Neural progenitor cell (in vitro differentiated cells): ENCODE data around the gene RHOV. TPM values are rescaled to one million over a fixed set of nuclear protein-coding genes. Genes with fewer than 3 reads are reported as not detected.

Experiments
- DNase-seq: peaks from one replicate; pipeline ENCODE4 v3.0.0-alpha.2; 2016; ENCODE audit warnings: low spot score
- H2AFZ ChIP-seq: fragments of 200-600 bp; sonication (generic); replicated peaks from 2 replicates; pipeline ENCODE4 v1.6.1; 2016; ENCODE audit warnings: antibody characterized with exemption
- H3F3A ChIP-seq: fragments of 200-600 bp; sonication (generic); 2 replicates; pipeline ENCODE4 v1.6.1; 2016; ENCODE audit warnings: antibody characterized with exemption, low read depth
- H3K27ac ChIP-seq: fragments of 200-600 bp; sonication (generic); 2 replicates; pipeline ENCODE4 v1.5.1; 2016; ENCODE audit warnings: mild to moderate bottlenecking
- H3K27me3 ChIP-seq: fragments of 200-600 bp; sonication (generic); 2 replicates; pipeline ENCODE4 v1.6.1; 2016; ENCODE audit warnings: mild to moderate bottlenecking, moderate library complexity
- H3K36me3 ChIP-seq: fragments of 200-600 bp; sonication (generic); 2 replicates; pipeline ENCODE4 v1.5.1; 2016
- H3K4me1 ChIP-seq: fragments of 200-600 bp; sonication (generic); 2 replicates; pipeline ENCODE4 v1.6.1; 2016; ENCODE audit warnings: mixed run types
- H3K4me2 ChIP-seq: fragments of 200-600 bp; sonication (generic); 2 replicates; pipeline ENCODE4 v1.6.1; 2016
- H3K4me3 ChIP-seq: fragments of 200-600 bp; sonication (generic); 2 replicates; pipeline ENCODE4 v1.5.1; 2016
- H3K79me2 ChIP-seq: fragments of 200-600 bp; sonication (generic); 2 replicates; pipeline ENCODE4 v1.6.1; 2016; ENCODE audit warnings: low read depth
- H3K9ac ChIP-seq: fragments of 200-600 bp; sonication (generic); 2 replicates; pipeline ENCODE4 v1.6.1; 2016
- H3K9me3 ChIP-seq: fragments of 200-600 bp; sonication (generic); 2 replicates; pipeline ENCODE4 v1.5.1; 2016; ENCODE audit warnings: low read depth
- H4K20me1 ChIP-seq: fragments of 200-600 bp; sonication (generic); 2 replicates; pipeline ENCODE4 v1.6.1; 2016; ENCODE audit warnings: low read depth
- H3K27ac Mint-ChIP-seq: 3 replicates; pipeline ENCODE4 v1.8.0; 2021; ENCODE audit warnings: mixed read lengths
- H3K27me3 Mint-ChIP-seq: 2 replicates; pipeline ENCODE4 v1.8.0; 2022; ENCODE audit warnings: low read depth, mild to moderate bottlenecking, inconsistent platforms, moderate library complexity, mixed read lengths; ENCODE audit not compliant: insufficient read depth
- H3K36me3 Mint-ChIP-seq: 3 replicates; pipeline ENCODE4 v1.8.0; 2021; ENCODE audit warnings: mixed read lengths
- H3K4me1 Mint-ChIP-seq: 3 replicates; pipeline ENCODE4 v1.8.0; 2021; ENCODE audit warnings: mixed read lengths
- H3K4me3 Mint-ChIP-seq: 3 replicates; pipeline ENCODE4 v1.8.0; 2021; ENCODE audit warnings: mild to moderate bottlenecking, moderate library complexity, mixed read lengths
- H3K9me3 Mint-ChIP-seq: 3 replicates; pipeline ENCODE4 v1.8.0; 2020; ENCODE audit warnings: mixed read lengths
- CTCF ChIP-seq: fragments of 200-600 bp; sonication (generic); IDR thresholded peaks from 2 replicates; pipeline ENCODE4 v1.5.1; 2017; ENCODE audit warnings: antibody characterized with exemption, mild to moderate bottlenecking
- EZH2 ChIP-seq: fragments of 200-600 bp; sonication (generic); IDR thresholded peaks from 2 replicates; pipeline ENCODE4 v1.6.1; 2017; ENCODE audit warnings: antibody characterized with exemption, mild to moderate bottlenecking, moderate library complexity
- EZH2phosphoT487 ChIP-seq: fragments of 200-600 bp; sonication (generic); IDR thresholded peaks from 2 replicates; pipeline ENCODE4 v1.6.1; 2017; ENCODE audit warnings: antibody characterized with exemption
- total RNA-seq: library from RNA; depleted of rRNA; stranded (reverse); fragments of >200 nt; gene quantifications from 2 replicates; pipeline ENCODE4 v1.2.3, GENCODE V29; 2015; ENCODE audit warnings: low replicate concordance

Gene RHOV
- total RNA-seq, 1 donor from 2014 or later = not detected

- Histone ChIP-seq H3K4me3 (no peak overlapping the region), H3K27me3 (peaks cover 85% of the 10 kb centered on the region)
These were observed 48.0 kb upstream of the RHOV start for GRCh38 chr15:40921949-40922607.

GRCh38 chr15:40918799-40919392, 44.9 kb upstream of the RHOV start:
- Histone ChIP-seq H3K4me1 (peaks cover 18% of the 10 kb centered on the region), H3K9ac (no peak overlapping the region), H3K36me3 (no peaks in the 10 kb centered on the region), H4K20me1 (no peaks in the 10 kb centered on the region), H3K4me2 (no peak overlapping the region), H3K9me3 (no peaks in the 10 kb centered on the region), H3K4me3 (no peak overlapping the region), H3K27ac (no peak overlapping the region), H3K79me2 (no peaks in the 10 kb centered on the region), H3F3A (peaks cover 6% of the 10 kb centered on the region), H3K27me3 (peaks cover 56% of the 10 kb centered on the region), H2AFZ (no peak overlapping the region)
- no peak for TF ChIP-seq EZH2
- no peak for TF ChIP-seq EZH2phosphoT487
- no peak for TF ChIP-seq CTCF
- Mint-ChIP-seq H3K36me3 (no peaks in the 10 kb centered on the region), H3K27me3 (peaks cover 39% of the 10 kb centered on the region), H3K9me3 (no peaks in the 10 kb centered on the region), H3K4me3 (no peak overlapping the region), H3K27ac (no peak overlapping the region), H3K4me1 (peaks cover 3% of the 10 kb centered on the region)
- no peak for DNase-seq

More at GRCh38 chr15:40921949-40922607, 48.0 kb upstream of the RHOV start:
- peaks cover 20% of the 10 kb centered on the region for H4K20me1 ChIP-seq
- H3K4me1 ChIP-seq = peaks cover 26% of the 10 kb centered on the region
- Mint-ChIP-seq H3K4me1 (peaks cover 13% of the 10 kb centered on the region), H3K9me3 (no peaks in the 10 kb centered on the region), H3K27me3 (peaks cover 49% of the 10 kb centered on the region), H3K27ac (no peak overlapping the region), H3K36me3 (no peaks in the 10 kb centered on the region), H3K4me3 (peak overlapping the region; percentile 24)
- H3K4me2 ChIP-seq = no peak overlapping the region
- H3K9ac ChIP-seq = no peak overlapping the region
- no peak overlapping the region for H3K27ac ChIP-seq
- H3K79me2 ChIP-seq = no peaks in the 10 kb centered on the region
- H3F3A ChIP-seq = peaks cover 6% of the 10 kb centered on the region
- TF ChIP-seq EZH2 (no peak), EZH2phosphoT487 (no peak), CTCF (no peak)
- DNase-seq = no peak
- no peaks in the 10 kb centered on the region for H3K9me3 ChIP-seq
- H3K36me3 ChIP-seq = no peaks in the 10 kb centered on the region
- no peak overlapping the region for H2AFZ ChIP-seq

GRCh38 chr15:40918146-40918798, 44.2 kb upstream of the RHOV start:
- no peaks in the 10 kb centered on the region for H3K36me3 Mint-ChIP-seq
- H3K4me3 ChIP-seq = no peak overlapping the region
- H3K79me2 ChIP-seq = no peaks in the 10 kb centered on the region
- peak overlapping the region; percentile 53 for H3K27ac Mint-ChIP-seq
- peaks cover 6% of the 10 kb centered on the region for H3F3A ChIP-seq
- no peaks in the 10 kb centered on the region for H3K36me3 ChIP-seq
- H3K9me3 Mint-ChIP-seq = no peaks in the 10 kb centered on the region
- H3K4me1 Mint-ChIP-seq = peaks cover 3% of the 10 kb centered on the region
- TF ChIP-seq EZH2phosphoT487 (no peak), CTCF (no peak), EZH2 (no peak)
- H3K4me3 Mint-ChIP-seq = no peak overlapping the region
- H4K20me1 ChIP-seq = no peaks in the 10 kb centered on the region
- no peak overlapping the region for H3K9ac ChIP-seq
- no peak overlapping the region for H3K27ac ChIP-seq
- peaks cover 37% of the 10 kb centered on the region for H3K27me3 Mint-ChIP-seq
- peaks cover 18% of the 10 kb centered on the region for H3K4me1 ChIP-seq
- peaks cover 50% of the 10 kb centered on the region for H3K27me3 ChIP-seq
- no peak overlapping the region for H2AFZ ChIP-seq
- H3K4me2 ChIP-seq = no peak overlapping the region
- DNase-seq = no peak
- H3K9me3 ChIP-seq = no peaks in the 10 kb centered on the region
